H9 (cell line): ENCODE data around the gene SP140L. TPM values are rescaled to one million over a fixed set of nuclear protein-coding genes. Genes with fewer than 3 reads are reported as not detected.

Experiments
- DNase-seq: peaks from one replicate; pipeline ENCODE4 v3.0.0-alpha.2; 2017
- H2AFZ ChIP-seq: one replicate; pipeline ENCODE4 v1.6.1; 2013; ENCODE audit warnings: mild to moderate bottlenecking, low read length, control low read depth, moderate library complexity
- H2AK5ac ChIP-seq: 2 replicates; pipeline ENCODE4 v1.6.1; 2013; ENCODE audit warnings: low read length, control low read depth, mixed read lengths; ENCODE audit not compliant: insufficient read length
- H2BK120ac ChIP-seq: one replicate; pipeline ENCODE4 v1.6.1; 2013; ENCODE audit warnings: low read depth, mild to moderate bottlenecking, low read length, control low read depth, inconsistent platforms; ENCODE audit not compliant: poor library complexity, severe bottlenecking
- H2BK12ac ChIP-seq: 2 replicates; pipeline ENCODE4 v1.6.1; 2013; ENCODE audit warnings: low read length, control low read depth, mixed read lengths, low read depth; ENCODE audit not compliant: insufficient read length
- H2BK15ac ChIP-seq: 2 replicates; pipeline ENCODE4 v1.6.1; 2013; ENCODE audit warnings: low read depth, low read length, control low read depth
- H2BK20ac ChIP-seq: one replicate; pipeline ENCODE4 v1.6.1; 2013; ENCODE audit warnings: low read depth, mild to moderate bottlenecking, low read length, control low read depth, inconsistent platforms; ENCODE audit not compliant: poor library complexity, severe bottlenecking
- H2BK5ac ChIP-seq: 2 replicates; pipeline ENCODE4 v1.6.1; 2013; ENCODE audit warnings: low read length, control low read depth, mixed read lengths; ENCODE audit not compliant: insufficient read length
- H3K14ac ChIP-seq: 2 replicates; pipeline ENCODE4 v1.6.1; 2013; ENCODE audit warnings: low read length, control low read depth; ENCODE audit not compliant: insufficient read depth
- H3K18ac ChIP-seq: 2 replicates; pipeline ENCODE4 v1.6.1; 2013; ENCODE audit warnings: low read depth, mild to moderate bottlenecking, mixed read lengths, low read length, control low read depth; ENCODE audit not compliant: insufficient read length
- H3K23ac ChIP-seq: 2 replicates; pipeline ENCODE4 v1.6.1; 2013; ENCODE audit warnings: low read length, control low read depth, mixed read lengths, low read depth; ENCODE audit not compliant: insufficient read length
- H3K23me2 ChIP-seq: 2 replicates; pipeline ENCODE4 v1.6.1; 2013; ENCODE audit warnings: low read depth, mild to moderate bottlenecking, mixed read lengths, low read length, control low read depth; ENCODE audit not compliant: insufficient read length, poor library complexity, severe bottlenecking
- H3K27ac ChIP-seq: 2 replicates; pipeline ENCODE4 v1.5.1; 2013; ENCODE audit warnings: low read length, control low read depth, mixed read lengths, low read depth; ENCODE audit not compliant: insufficient read length
- H3K27me3 ChIP-seq: 2 replicates; pipeline ENCODE4 v1.6.1; 2013; ENCODE audit warnings: low read length, control low read depth, inconsistent platforms; ENCODE audit not compliant: insufficient read depth
- H3K4ac ChIP-seq: 2 replicates; pipeline ENCODE4 v1.6.1; 2013; ENCODE audit warnings: low read depth, mild to moderate bottlenecking, control low read depth, inconsistent platforms, low read length, moderate library complexity
- H3K4me1 ChIP-seq: 2 replicates; pipeline ENCODE4 v1.6.1; 2013; ENCODE audit warnings: low read length, control low read depth, inconsistent platforms; ENCODE audit not compliant: insufficient read depth
- H3K4me2 ChIP-seq: 2 replicates; pipeline ENCODE4 v1.6.1; 2013; ENCODE audit warnings: low read length, control low read depth, mixed read lengths; ENCODE audit not compliant: insufficient read length, insufficient read depth
- H3K56ac ChIP-seq: 2 replicates; pipeline ENCODE4 v1.6.1; 2013; ENCODE audit warnings: low read depth, mild to moderate bottlenecking, mixed read lengths, low read length, control low read depth; ENCODE audit not compliant: insufficient read length
- H3K79me1 ChIP-seq: 2 replicates; pipeline ENCODE4 v1.6.1; 2013; ENCODE audit warnings: low read depth, mild to moderate bottlenecking, moderate library complexity, low read length, control low read depth, inconsistent platforms; ENCODE audit not compliant: insufficient read depth, poor library complexity, severe bottlenecking
- H3K79me2 ChIP-seq: 2 replicates; pipeline ENCODE4 v1.6.1; 2013; ENCODE audit warnings: low read length, control low read depth, inconsistent platforms; ENCODE audit not compliant: insufficient read depth
- H3K9ac ChIP-seq: 2 replicates; pipeline ENCODE4 v1.6.1; 2013; ENCODE audit warnings: low read length, control low read depth, mixed read lengths; ENCODE audit not compliant: insufficient read length; ENCODE audit errors: extremely low read depth
- H3K9me3 ChIP-seq: one replicate; pipeline ENCODE4 v1.6.1; 2013; ENCODE audit warnings: low read depth, low read length, inconsistent platforms; ENCODE audit not compliant: control insufficient read depth
- H3T11ph ChIP-seq: one replicate; pipeline ENCODE4 v1.6.1; 2013; ENCODE audit warnings: mild to moderate bottlenecking, low read length, control low read depth, inconsistent platforms
- H4K20me1 ChIP-seq: one replicate; pipeline ENCODE4 v1.6.1; 2013; ENCODE audit not compliant: control insufficient read depth, insufficient read length, insufficient read depth
- H4K5ac ChIP-seq: 2 replicates; pipeline ENCODE4 v1.6.1; 2013; ENCODE audit warnings: low read depth, mild to moderate bottlenecking, mixed read lengths, low read length, control low read depth; ENCODE audit not compliant: insufficient read length
- H4K8ac ChIP-seq: replicated peaks from 2 replicates; pipeline ENCODE4 v1.6.1; 2013; ENCODE audit warnings: low read length, control low read depth, mixed read lengths, low read depth; ENCODE audit not compliant: insufficient read length
- H4K91ac ChIP-seq: 2 replicates; pipeline ENCODE4 v1.6.1; 2013; ENCODE audit warnings: low read depth, mild to moderate bottlenecking, moderate library complexity, mixed read lengths, low read length, control low read depth; ENCODE audit not compliant: insufficient read length
- H3K27ac Mint-ChIP-seq, 3 experiments: 2 replicates in 2 of 3; 3 replicates in 1 of 3; pipeline ENCODE4 v1.8.0; 2020 to 2021; ENCODE audit warnings: mixed read lengths in 3 of 3, mild to moderate bottlenecking in 1 of 3, moderate library complexity in 1 of 3
- H3K27me3 Mint-ChIP-seq: 2 replicates; pipeline ENCODE4 v1.8.0; 2021; ENCODE audit warnings: low read depth, mild to moderate bottlenecking, moderate library complexity, mixed read lengths
- H3K36me3 Mint-ChIP-seq, 3 experiments: 2 replicates in 2 of 3; 3 replicates in 1 of 3; pipeline ENCODE4 v1.8.0; 2020 to 2021; ENCODE audit warnings: low read depth in 3 of 3, mixed read lengths in 3 of 3; ENCODE audit not compliant: insufficient read depth in 1 of 3
- H3K4me1 Mint-ChIP-seq, 2 experiments: 2 replicates each; pipeline ENCODE4 v1.8.0; 2020; ENCODE audit warnings: mixed read lengths in 2 of 2
- H3K4me3 Mint-ChIP-seq, 2 experiments: 2 replicates in 1 of 2; 3 replicates in 1 of 2; pipeline ENCODE4 v1.8.0; 2020 to 2021; ENCODE audit warnings: mild to moderate bottlenecking in 2 of 2, mixed read lengths in 2 of 2, moderate library complexity in 1 of 2
- H3K9me3 Mint-ChIP-seq, 2 experiments: 2 replicates in 1 of 2; 3 replicates in 1 of 2; pipeline ENCODE4 v1.8.0; 2020; ENCODE audit warnings: mild to moderate bottlenecking in 2 of 2, mixed read lengths in 2 of 2, moderate library complexity in 1 of 2
- WGBS: extraction: QIAGEN DNeasy Blood & Tissue Kit; methylation state at CpG from one replicate; pipeline ENCODE4 v1.1.7; 2013; ENCODE audit warnings: missing lambda C conversion rate, low lambda C conversion rate, mixed read lengths; ENCODE audit not compliant: insufficient read length; ENCODE audit errors: extremely low coverage; 5-methylcytosine and 5-hydroxymethylcytosine counted together
- total RNA-seq: library from RNA; stranded (reverse); gene quantifications from 2 replicates; pipeline ENCODE4 v1.2.1, GENCODE V29; 2021
- TF ChIP-seq, protein P1 (sequence below): fragments of 200-600 bp; sonication (generic); conservative IDR thresholded peaks from 3 replicates; pipeline ENCODE4 v1.8.0; 2021; ENCODE audit warnings: antibody characterized with exemption, mild to moderate bottlenecking

Gene SP140L
- total RNA-seq, 1 experiment from 2014 or later = 1.3 TPM

DNA sequence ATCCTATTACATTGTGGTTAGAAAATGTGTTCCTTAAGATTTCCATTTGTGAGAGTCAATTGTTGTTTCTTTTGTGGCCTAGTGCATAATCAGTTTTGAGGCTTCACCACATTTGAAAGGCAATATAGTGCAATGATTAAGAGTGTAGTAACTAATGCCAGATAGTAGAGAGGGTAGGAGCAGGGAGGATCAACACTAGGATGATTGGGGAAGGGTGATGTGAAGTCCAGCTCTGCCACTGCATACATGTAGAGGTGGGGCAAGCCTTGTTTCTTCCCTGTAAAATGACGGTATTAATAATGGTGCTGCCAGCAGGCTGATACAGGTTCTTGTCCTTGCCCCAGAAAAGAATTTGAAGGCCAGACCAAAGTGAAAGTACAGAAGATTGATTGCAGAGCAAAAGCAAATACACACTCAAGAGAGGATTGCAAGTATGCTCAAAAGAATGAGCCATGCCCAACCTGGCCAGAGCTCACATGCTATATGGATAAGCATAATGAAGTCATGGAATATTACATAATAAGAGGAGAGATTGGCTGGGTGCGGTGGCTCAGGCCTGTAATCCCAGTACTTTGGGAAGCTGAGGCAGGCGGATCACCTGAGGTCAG is 97.0 kb downstream of the SP140L start:
- H3K27me3 Mint-ChIP-seq = no peaks in the 10 kb centered on the region
- H4K20me1 ChIP-seq = no peaks in the 10 kb centered on the region
- no peaks in the 10 kb centered on the region for H3K79me2 ChIP-seq
- no peak overlapping the region for H3K18ac ChIP-seq
- H3K27ac ChIP-seq = no peak overlapping the region
- no peak overlapping the region for H2BK15ac ChIP-seq
- H3K4me1 Mint-ChIP-seq = peaks cover 3 to 4% of the 10 kb centered on the region in 2 experiments; a peak in 2 of 4 replicates
- no peak overlapping the region for H3K27ac Mint-ChIP-seq
- no peak overlapping the region for H3K4ac ChIP-seq
- peak overlapping the region; percentile 77 for H4K8ac ChIP-seq
- H2BK120ac ChIP-seq = no peak overlapping the region
- H3T11ph ChIP-seq = no peak overlapping the region
- H3K56ac ChIP-seq = no peak overlapping the region
- H3K9me3 Mint-ChIP-seq = peaks cover 2 to 3% of the 10 kb centered on the region in 2 experiments; a peak in 2 of 5 replicates
- H3K36me3 Mint-ChIP-seq = peaks cover 1 to 4% (median 1%) of the 10 kb centered on the region in 3 experiments; a peak in 3 of 7 replicates
- H3K14ac ChIP-seq = no peak overlapping the region
- H4K91ac ChIP-seq = no peak overlapping the region
- no peak overlapping the region for H3K23ac ChIP-seq
- H3K23me2 ChIP-seq = no peaks in the 10 kb centered on the region
- peak overlapping the region; percentile 90 for H2BK20ac ChIP-seq
- no peaks in the 10 kb centered on the region for H3K27me3 ChIP-seq
- H3K9me3 ChIP-seq = no peaks in the 10 kb centered on the region
- H2BK5ac ChIP-seq = no peak overlapping the region
- H3K79me1 ChIP-seq = no peaks in the 10 kb centered on the region
- WGBS = no CpG with 5 or more reads among the region's 3 CpGs
- H2AK5ac ChIP-seq = no peak overlapping the region
- TF ChIP-seq, protein P1, sequence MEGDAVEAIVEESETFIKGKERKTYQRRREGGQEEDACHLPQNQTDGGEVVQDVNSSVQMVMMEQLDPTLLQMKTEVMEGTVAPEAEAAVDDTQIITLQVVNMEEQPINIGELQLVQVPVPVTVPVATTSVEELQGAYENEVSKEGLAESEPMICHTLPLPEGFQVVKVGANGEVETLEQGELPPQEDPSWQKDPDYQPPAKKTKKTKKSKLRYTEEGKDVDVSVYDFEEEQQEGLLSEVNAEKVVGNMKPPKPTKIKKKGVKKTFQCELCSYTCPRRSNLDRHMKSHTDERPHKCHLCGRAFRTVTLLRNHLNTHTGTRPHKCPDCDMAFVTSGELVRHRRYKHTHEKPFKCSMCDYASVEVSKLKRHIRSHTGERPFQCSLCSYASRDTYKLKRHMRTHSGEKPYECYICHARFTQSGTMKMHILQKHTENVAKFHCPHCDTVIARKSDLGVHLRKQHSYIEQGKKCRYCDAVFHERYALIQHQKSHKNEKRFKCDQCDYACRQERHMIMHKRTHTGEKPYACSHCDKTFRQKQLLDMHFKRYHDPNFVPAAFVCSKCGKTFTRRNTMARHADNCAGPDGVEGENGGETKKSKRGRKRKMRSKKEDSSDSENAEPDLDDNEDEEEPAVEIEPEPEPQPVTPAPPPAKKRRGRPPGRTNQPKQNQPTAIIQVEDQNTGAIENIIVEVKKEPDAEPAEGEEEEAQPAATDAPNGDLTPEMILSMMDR = no peak
- no peak overlapping the region for H3K9ac ChIP-seq
- no peak overlapping the region for H2AFZ ChIP-seq
- DNase-seq = no peak
- no peak overlapping the region for H3K4me2 ChIP-seq
- H4K5ac ChIP-seq = no peak overlapping the region
- no peak overlapping the region for H2BK12ac ChIP-seq
- no peaks in the 10 kb centered on the region; the same call in 1 of the 2 replicates for H3K4me1 ChIP-seq
- no peak overlapping the region for H3K4me3 Mint-ChIP-seq
